UCSD-AML1 (cell line): ENCODE measurements around the gene TCHHL1.

ENCODE experiments used
- DNase-seq: peaks from one replicate; lab custom pipeline; 2025; ENCODE audit not compliant: unreplicated experiment; lab: John Stamatoyannopoulos, UW

Gene TCHHL1

DNA sequence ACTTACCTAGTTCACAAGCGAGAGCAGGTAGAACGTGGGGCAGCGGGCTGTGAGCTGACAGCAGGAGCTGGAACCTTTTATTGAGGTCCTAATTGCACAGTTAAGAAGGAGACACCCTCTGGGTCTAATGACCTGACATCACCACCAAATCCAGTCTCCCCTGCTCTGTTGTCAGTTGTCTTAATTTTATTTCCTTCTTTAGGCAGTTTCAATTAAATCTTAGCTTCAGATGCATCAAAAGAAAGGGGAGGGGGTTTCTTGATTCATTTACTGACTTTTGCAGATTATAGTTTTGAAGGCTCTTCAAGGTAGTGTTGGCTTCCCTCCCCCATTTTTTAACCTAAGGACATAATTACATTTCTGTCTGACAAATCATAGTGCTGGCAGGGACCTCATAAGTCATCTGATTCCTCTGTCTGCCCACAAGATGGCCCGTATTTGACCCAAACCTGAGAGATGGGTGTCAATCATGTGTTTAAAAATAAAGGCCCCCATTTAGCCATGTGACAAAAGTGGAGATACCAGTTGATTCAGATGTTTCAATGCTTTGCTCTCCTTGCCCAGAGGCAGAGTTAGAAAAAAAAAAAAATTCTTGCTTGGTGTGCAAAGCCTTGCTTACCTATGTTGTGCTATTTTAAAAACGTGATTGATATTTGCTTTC lies at the start of gene TCHHL1:
Gene TCHHL1 (minus strand): TSS at position 51 of the 661 bp plus-strand sequence. CDS start 921 bp downstream, outside the sequence.
- no peak for DNase-seq

DNA sequence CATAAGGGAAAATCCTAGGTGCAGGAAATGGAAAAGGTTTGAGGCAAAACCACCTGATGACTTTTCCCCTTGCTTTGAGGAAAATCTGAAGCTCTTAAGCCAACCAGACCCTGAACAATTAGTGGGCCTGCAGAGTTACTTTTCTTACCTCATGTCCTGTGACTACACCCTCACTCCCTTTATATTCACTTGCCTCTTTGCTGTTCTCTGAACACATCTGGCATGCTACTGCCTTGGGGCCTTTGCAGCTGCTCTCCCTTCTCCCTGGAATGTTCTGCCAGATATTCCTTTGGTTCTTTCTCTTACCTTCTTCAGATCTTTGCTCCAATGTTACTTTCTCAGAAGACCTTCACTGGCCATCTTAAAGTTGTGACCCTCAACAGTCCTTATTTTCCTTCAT lies 48.4 kb upstream of the TCHHL1 start:
- DNase-seq: no peak

DNA sequence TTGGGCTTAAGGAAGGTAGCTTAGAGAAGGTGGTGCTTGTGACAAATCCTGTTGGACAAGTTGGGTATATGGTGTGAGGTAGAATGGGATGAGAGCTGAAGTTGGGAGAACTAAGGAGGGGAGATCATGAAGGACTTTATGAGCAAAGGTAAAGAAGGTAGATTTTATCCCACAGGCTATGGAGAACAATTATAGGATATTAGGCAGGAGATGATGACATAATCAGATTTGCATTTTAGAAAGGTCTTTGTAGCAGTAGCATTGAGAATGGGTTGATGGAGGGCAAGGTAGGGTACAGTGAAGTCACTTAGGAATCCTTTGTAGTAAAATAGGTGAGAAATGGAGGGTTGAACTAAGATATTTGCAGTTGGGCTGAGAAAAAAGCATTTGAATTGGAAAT lies 41.3 kb upstream of the TCHHL1 start:
- no peak for DNase-seq

DNA sequence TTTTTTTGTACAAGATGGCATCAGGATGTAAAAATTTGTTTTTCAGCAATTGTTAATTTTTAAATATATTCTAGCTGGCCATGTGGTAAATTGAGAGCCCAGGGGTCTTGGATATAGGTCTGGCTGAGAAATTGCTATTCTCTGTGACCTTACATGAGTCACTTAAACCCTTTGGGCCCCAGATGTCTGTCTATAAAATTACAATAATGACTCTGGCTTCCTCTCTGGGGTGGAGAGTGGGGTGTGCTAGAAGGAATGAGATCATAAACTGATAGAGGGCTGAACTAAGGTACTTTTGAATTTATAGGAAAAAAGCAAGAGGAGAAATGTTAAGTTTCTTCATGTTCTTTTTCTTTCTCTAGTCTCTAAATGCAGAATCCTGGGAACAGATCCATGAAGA lies 38.8 kb upstream of the TCHHL1 start:
- DNase-seq: no peak

DNA sequence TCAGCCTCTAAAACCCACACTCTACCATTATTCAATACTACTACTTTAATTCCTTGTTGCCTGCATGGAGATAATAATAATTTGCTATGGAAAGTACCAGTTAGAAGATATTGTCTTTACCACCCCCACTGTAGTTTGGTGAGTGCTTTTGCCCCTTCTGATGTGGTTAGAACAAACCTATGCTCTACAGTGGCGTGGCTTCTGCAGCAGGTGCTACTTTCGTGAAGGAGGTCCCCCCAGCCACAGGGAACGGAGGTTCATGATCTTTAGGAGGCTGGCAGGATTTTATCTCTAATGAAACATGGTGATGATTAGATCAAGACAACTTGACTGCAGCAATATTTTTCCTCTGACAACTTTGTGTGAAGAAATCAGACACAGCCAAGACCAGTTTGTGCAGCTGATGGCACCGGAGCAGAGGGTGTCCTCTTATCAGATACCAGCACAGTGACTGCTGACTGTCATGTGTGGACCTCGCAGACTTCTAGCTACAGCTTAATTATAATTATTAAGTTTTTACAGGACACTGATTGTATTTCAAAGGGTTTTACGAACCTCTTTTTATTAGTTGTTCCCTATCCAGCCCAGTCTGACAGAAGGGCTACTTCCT lies 37.1 kb upstream of the TCHHL1 start:
- no peak for DNase-seq

DNA sequence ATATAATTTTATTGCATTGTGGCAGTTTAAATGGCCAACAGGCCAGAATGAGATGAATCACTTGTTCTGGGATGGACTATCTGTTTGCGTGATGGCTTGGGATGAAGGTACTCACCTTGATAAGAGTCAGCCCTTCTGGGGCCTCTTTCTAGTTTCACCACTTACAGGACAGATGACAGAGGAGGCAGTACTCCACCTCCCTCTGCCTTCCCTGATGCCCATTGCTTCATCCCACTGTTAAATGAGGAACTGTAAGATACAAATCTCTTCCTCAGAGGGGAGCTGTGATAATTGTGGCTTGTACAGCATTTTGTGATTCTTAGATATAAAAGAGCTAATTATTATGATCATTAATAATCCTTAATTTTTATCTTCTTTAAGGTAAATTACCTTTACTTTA lies 30.1 kb upstream of the TCHHL1 start:
- no peak for DNase-seq

DNA sequence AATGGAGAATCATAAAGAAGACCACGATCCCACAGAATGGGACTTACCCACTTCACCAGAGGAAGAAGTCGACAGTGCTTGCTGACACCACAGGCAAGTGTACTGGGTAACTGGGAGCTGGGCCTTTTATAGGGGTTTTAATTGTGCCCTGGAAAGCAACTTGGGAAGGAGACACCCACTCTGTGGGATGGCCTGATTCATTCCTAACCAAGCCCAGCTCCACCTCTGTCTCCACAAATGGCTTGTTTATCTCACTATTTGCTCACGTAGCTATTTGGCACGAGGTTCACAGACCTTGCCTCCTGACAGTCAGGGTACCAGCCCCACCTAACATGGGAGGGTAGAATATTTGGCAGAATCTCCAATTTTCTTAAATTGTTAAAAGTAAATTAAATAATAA lies 26.5 kb upstream of the TCHHL1 start, which contains the start of gene TCHH:
Gene TCHH (minus strand): TSS at position 101 of the 400 bp plus-strand sequence. CDS start 1,364 bp downstream, outside the sequence.
- no peak for DNase-seq

DNA sequence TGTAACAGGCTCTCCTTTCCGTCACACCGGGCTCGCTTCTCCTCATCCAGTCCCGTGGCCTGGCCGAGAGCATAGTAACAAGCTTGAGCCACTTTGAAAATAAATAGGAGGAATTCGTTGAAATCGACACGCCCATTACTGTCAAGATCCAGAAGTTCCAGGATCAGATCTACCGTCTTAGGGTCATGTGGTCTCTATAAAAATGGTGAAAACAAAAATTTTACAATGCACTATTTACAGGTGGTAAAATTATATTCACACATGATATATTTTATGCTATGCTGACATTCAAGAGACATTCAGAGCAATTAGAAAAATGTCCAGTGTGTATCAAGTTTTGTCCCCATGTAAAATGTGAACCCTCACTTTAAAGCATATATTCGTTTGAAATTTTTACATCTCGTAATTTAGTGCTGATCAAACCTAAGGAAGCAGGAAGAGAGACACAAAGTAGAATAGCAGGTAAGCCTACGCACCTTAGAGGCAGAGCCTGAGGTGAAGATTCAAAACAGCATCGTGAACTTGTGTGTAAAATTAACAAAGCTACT lies 24.1 kb upstream of the TCHHL1 start:
- DNase-seq: no peak

DNA sequence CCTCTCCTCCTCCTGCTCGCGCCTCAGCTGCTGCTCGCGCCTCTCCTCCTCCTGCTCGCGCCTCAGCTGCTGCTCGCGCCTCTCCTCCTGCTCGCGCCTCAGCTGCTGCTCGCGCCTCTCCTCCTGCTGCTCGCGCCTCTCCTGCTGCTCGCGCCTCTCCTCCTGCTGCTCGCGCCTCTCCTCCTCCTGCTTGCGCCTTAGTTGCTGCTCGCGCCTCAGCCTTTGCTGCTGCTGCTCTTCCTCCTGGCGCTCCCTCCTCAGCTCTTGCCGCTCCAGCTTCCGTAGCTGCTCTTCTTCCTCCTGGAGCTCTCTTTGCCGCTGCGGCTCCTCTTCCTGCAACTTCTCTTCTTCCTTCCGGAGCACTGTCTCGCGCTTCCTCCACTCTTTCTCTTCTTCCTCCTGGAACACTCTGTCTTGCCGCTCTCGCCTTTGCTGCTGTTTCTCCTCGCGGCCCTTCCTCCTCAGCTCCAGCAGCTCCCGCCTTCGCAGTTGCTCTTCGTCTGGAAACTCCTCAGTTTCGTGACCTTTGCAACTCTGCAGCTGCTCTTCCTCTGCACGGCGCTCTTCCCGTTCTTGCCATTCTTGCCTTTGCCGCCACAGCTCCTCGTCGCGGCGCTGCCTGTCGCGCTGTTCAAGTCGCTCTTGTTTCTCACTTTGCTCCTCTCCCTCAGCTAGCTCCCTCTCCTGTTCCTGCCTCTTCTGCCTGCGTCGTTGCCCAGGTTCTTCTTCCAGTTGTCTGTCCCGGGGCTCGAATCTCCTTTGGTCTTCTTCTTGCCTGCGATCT lies 23.4 kb upstream of the TCHHL1 start:
- no peak for DNase-seq

DNA sequence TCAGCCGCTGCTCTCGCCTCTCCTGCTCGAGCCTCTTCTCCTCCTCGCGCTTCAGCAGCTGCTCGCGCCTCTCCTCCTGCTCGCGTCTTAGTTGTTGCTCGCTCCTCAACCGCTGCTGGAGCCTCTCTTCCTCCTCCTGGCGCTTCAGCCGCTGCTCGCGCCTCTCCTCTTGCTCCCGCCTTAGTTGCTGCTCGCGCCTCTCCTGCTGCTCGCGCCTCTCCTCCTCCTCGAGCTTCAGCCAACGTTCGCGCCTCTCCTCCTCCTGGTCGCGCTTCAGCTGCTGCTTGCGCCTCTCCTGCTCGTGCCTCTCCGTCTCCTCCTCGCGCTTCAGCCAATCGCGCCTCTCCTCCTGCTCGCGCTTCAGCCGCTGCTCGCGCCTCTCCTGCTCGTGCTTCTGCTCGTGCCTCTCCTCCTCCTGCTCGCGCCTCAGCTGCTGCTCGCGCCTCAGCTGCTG lies 22.7 kb upstream of the TCHHL1 start:
- DNase-seq: no peak

DNA sequence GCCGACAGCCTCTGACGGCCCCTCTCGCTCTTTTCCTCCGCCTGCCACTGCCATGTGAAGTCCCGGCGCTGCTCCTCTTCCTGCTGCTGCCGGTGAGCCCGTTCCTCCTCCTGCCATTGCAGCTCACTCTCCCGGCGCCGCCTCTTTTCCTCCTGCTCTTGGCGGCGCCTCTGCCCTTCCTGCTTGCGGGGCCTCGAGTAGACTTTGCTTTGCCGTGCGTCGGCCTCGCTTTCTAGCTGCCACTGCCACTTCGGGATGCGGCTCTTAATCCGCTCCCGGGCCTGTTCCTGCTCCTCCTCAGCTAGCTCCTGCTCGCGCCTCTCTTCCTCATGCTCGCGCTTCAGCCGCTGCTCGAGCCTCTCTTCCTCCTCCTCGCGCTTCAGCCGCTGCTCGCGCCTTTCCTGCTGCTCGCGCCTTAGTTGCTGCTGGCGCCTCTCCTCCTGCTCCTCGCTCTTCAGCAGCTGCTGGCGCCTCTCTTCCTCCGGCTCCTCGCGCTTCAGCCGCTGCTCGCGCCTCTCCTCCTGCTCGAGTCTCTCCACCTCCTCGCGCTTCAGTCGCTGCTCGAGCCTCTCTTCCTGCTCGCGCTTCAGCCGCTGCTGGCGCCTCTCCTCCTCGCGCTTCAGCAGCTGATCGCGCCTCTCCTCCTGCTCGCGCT lies 22.1 kb upstream of the TCHHL1 start:
- peak; percentile 70 for DNase-seq

DNA sequence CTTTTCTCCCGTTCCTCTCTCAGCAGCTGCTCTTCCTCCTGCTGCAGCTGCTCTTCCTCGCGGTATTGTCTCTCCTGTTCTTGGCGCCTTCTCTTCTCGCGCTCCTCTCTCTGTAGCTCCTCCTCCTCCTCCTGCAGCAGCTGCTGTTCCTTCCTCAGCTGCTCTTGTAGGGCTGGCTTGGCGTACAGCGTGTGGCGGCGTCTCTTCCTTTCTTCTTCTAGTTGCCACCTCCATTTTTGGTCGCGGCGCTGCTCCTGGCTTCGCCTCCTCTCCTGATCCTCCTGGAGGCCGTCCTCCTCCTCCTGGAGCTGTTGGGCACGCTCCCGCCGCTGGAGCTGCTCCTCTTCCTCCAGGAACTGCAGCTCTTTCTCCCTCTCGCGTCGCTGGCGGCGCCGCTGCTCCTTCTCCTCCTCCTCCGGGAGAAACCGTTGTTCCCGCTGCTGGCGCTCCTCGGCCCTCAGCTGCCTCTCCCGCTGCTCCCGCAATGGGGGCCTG lies 21.5 kb upstream of the TCHHL1 start:
- DNase-seq: peak; percentile 44

DNA sequence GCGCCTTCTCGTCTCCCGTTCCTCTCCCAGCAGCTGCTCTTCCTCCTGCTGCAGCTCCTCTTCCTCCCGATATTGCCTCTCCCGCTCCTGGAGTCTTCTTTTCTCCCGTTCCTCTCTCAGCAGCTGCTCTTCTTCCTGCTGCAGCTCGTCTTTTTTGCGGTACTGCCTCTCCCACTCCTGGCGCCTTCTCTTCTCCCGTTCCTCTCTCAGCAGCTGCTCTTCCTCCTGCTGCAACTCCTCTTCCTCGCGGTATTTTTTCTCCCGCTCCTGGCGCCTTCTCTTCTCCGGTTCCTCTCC lies 21.1 kb upstream of the TCHHL1 start:
- no peak for DNase-seq

DNA sequence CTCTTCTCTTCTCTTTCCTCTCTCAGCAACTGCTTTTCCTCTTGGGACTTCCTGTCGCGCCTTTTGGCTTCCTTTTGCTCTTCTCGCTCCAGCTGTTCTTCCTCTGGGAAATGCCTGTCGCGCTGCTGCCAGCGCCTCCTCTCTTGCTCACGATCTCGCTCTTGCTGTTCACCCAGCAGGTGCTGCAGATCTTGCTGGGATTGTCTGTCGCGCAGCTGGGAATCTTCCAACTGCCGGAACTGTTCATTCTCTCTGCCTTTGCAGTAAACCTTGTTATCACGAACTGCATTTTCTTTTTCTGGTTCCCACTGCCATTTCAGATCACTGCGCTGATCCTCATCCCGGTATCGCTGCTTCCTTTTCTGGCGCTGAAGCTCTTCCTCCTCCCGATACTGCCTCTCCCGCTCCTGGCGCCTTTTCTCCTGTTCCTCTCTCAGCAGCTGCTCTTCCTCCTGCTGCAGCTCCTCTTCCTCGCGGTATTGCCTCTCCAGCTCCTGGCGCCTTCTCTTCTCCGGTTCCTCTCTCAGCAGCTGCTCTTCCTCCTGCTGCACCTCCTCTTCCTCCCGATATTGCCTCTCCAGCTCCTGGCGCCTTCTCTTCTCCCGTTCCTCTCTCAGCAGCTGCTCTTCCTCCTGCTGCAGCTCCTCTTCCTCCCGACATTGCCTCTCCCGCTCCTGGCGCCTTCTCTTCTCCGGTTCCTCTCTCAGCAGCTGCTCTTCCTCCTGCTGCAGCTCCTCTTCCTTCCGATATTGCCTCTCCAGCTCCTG lies 20.6 kb upstream of the TCHHL1 start:
- DNase-seq: no peak

DNA sequence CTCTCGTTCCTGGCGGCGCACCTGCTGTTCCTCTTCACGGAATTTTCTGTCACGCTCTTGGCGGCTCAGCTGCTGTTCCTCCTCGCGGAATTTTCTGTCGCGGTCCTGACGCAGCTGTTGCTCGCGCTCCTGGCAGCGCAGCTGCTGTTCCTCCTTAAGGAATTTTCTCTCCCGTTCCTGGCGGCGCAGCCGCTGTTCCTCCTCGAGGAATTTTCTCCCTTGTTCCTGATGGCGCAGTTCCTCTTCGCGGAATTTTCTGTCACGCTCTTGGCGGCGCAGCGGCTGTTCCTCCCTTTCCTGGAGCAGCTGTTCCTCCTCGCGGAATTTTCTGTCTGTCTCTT lies 20.0 kb upstream of the TCHHL1 start:
- no peak for DNase-seq

DNA sequence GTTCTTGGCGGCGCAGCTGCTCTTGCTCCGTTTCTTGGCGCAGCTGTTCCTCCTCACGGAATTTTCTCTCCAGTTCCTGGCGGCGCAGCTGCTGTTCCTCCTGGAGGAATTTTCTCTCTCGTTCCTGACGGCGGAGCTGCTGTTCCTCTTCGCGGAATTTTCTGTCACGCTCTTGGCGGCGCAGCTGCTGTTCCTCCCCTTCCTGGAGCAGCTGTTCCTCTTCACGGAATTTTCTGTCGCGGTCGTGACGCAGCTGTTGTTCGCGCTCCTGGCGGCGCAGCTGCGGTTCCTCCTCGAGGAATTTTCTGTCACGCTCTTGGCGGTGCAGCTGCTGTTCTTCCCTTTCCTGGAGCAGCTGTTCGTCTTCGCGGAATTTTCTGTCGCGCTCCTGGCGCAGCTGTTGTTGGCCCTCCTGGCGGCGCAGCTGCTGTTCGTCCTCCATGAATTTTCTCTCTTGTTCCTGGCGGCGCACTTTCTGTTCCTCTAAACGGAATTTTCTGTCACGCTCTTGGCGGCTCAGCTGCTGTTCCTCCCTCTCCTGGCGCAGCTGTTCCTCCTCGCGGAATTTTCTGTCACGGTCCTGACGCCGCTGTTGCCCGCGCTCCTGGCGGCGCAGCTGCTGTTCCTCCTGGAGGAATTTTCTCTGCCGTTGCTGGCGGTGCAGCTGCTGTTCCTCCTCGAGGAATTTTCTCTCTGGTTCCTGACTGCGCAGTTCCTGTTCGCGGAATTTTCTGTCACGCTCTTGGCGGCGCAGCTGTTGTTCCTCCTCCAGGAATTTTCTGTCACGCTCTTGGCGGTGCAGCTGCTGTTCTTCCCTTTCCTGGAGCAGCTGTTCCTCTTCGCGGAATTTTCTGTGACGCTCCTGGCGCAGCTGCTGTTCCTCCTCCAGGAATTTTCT lies 19.4 kb upstream of the TCHHL1 start:
- DNase-seq: peak; percentile 46

DNA sequence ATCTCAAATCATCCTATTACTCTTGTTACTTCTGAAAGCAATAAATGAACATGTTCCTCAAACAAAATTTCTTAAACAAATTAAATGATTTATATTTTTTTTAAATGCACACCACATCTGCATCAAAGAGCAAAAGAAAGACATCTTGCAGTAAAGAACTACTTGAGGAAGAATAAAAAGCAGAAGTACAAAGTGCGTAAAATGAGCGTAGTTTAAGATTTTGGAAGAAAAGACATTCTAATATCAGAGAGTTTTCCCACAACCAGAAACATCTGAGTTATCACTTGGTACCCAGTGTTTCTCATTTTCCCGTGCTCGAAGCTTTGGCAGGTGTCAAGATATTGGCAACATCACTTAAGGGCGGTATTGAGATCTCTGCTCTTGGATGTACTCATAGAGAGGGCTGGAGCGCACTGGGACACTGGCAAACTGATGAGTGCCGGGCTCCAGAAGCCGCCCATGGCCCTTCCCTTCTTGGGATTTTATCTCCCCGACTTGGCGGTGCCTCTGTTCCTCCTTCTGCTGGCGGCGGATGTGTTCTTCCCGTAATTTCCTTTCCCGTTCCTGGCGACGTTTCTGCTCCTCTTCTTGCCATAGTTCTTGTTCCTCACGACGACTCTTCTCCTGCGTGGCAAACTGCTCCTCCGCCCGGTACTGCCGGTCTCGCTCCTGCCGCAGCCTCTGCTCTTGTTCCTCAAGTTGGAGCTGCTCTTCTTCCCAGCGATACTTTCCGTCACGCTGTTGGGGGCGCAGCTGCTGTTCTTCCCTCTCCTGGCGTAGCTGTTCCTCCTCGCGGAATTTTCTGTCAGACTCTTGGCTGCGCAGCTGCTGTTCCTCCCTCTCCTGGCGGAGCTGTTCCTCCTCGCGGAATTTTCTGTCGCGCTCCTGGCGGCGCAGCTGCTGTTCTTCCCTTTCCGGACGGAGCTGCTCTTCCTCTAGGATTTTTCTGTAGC lies 18.4 kb upstream of the TCHHL1 start:
- peak; percentile 46 for DNase-seq

DNA sequence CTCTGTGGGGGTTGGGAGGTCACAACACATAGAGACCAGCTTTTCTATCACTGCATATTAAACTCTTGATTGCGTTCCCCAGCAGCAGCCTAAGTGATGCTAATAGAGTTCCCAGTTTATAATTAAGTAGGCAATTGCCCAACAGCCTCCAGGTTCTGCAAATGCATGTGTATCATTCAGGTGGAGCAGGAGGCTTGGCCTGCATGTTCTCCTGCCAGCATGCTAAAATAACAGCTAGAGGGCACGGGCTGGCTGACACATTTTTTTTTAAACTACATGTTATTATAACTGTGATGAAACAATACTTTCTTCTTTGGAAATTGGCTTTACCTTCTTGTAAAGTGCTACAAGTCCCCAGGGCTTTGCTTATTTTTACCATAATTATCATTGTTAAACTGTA lies 16.0 kb upstream of the TCHHL1 start:
- DNase-seq: no peak
